Duodenal mucosa (tissue), 2 donors: ENCODE data around the gene CIRBP.

Experiments used
- H3K27ac ChIP-seq: one replicate; pipeline ENCODE4 v1.7.0; 2013; ENCODE audit warnings: low read depth, low read length
- H3K27me3 ChIP-seq, 2 donors: one replicate each; pipeline ENCODE4 v1.7.0; 2013; ENCODE audit warnings: low read length in 2 of 2, control low read depth in 1 of 2; ENCODE audit not compliant: insufficient read depth in 2 of 2, control insufficient read depth in 1 of 2
- H3K36me3 ChIP-seq, 2 donors: one replicate each; pipeline ENCODE4 v1.7.0; 2013; ENCODE audit warnings: low read length in 2 of 2, control low read depth in 1 of 2; ENCODE audit not compliant: insufficient read depth in 2 of 2, control insufficient read depth in 1 of 2
- H3K4me1 ChIP-seq, 2 donors: one replicate each; pipeline ENCODE4 v1.7.0; 2013; ENCODE audit warnings: low read length in 2 of 2, control low read depth in 1 of 2; ENCODE audit not compliant: insufficient read depth in 2 of 2, control insufficient read depth in 1 of 2
- H3K4me3 ChIP-seq, 2 donors: one replicate each; pipeline ENCODE4 v1.7.0; 2013; ENCODE audit warnings: low read length in 2 of 2, low read depth in 1 of 2
- H3K9ac ChIP-seq, 2 donors: one replicate each; pipeline ENCODE4 v1.7.0; 2013; ENCODE audit warnings: low read length in 2 of 2, low read depth in 1 of 2
- H3K9me3 ChIP-seq, 2 donors: one replicate each; pipeline ENCODE4 v1.7.0; 2013; ENCODE audit warnings: low read length in 2 of 2, control low read depth in 1 of 2; ENCODE audit not compliant: control insufficient read depth in 1 of 2

The CIRBP gene

GRCh38 chr19:1225440-1226226, 43.5 kb upstream of the CIRBP start:
- no peak overlapping the region for H3K4me3 ChIP-seq
- peaks cover 4 to 49% of the 10 kb centered on the region in 2 donors for H3K36me3 ChIP-seq
- H3K4me1 ChIP-seq: no peaks in the 10 kb centered on the region
- H3K27me3 ChIP-seq: no peaks in the 10 kb centered on the region
- no peak overlapping the region for H3K9ac ChIP-seq
- H3K9me3 ChIP-seq: no peaks in the 10 kb centered on the region
- H3K27ac ChIP-seq: no peak overlapping the region

- no peaks in the 10 kb centered on the region for H3K9me3 ChIP-seq
- H3K27ac ChIP-seq: no peak overlapping the region
- H3K4me1 ChIP-seq: no peaks in the 10 kb centered on the region
- H3K4me3 ChIP-seq: no peak overlapping the region
- no peaks in the 10 kb centered on the region for H3K27me3 ChIP-seq
- peaks cover 0 to 44% of the 10 kb centered on the region in 2 donors for H3K36me3 ChIP-seq
- H3K9ac ChIP-seq: no peak overlapping the region
These were observed 43.0 kb upstream of the CIRBP start for GRCh38 chr19:1226227-1226518.

GRCh38 chr19:1226522-1227303, 42.4 kb upstream of the CIRBP start:
- Histone ChIP-seq H3K27ac (no peak overlapping the region), H3K9me3 (no peaks in the 10 kb centered on the region), H3K36me3 (peaks cover 0 to 41% of the 10 kb centered on the region in 2 donors), H3K27me3 (peaks cover 0 to 2% of the 10 kb centered on the region in 2 donors), H3K4me3 (no peak overlapping the region), H3K9ac (no peak overlapping the region), H3K4me1 (no peaks in the 10 kb centered on the region)

GRCh38 chr19:1227304-1228054, 41.7 kb upstream of the CIRBP start:
- H3K27me3 ChIP-seq: peaks cover 0 to 3% of the 10 kb centered on the region in 2 donors
- H3K9me3 ChIP-seq: no peaks in the 10 kb centered on the region
- H3K4me3 ChIP-seq: no peak overlapping the region
- no peak overlapping the region for H3K9ac ChIP-seq
- peaks cover 0 to 34% of the 10 kb centered on the region in 2 donors for H3K36me3 ChIP-seq
- peaks cover 0 to under 1% of the 10 kb centered on the region in 2 donors for H3K4me1 ChIP-seq
- no peak overlapping the region for H3K27ac ChIP-seq

- peaks cover 0 to 25% of the 10 kb centered on the region in 2 donors for H3K36me3 ChIP-seq
- peaks cover 0 to 3% of the 10 kb centered on the region in 2 donors for H3K27me3 ChIP-seq
- peaks cover 0 to 9% of the 10 kb centered on the region in 2 donors for H3K4me1 ChIP-seq
- no peak overlapping the region for H3K4me3 ChIP-seq
- H3K27ac ChIP-seq: no peak overlapping the region
- no peaks in the 10 kb centered on the region for H3K9me3 ChIP-seq
- H3K9ac ChIP-seq: no peak overlapping the region
These were observed 40.8 kb upstream of the CIRBP start for GRCh38 chr19:1228161-1228957.

- Histone ChIP-seq H3K27me3 (peaks cover 2 to 10% of the 10 kb centered on the region in 2 donors), H3K4me3 (no peak overlapping the region), H3K9ac (no peak overlapping the region), H3K4me1 (peaks cover 0 to 11% of the 10 kb centered on the region in 2 donors), H3K9me3 (no peaks in the 10 kb centered on the region), H3K36me3 (peaks cover 0 to 21% of the 10 kb centered on the region in 2 donors), H3K27ac (no peak overlapping the region)
These were observed 39.8 kb upstream of the CIRBP start for GRCh38 chr19:1229056-1229923.

GRCh38 chr19:1229924-1230782, 39.0 kb upstream of the CIRBP start:
- Histone ChIP-seq H3K4me3 (no peak overlapping the region), H3K36me3 (peaks cover 0 to 14% of the 10 kb centered on the region in 2 donors), H3K27ac (no peak overlapping the region), H3K4me1 (peaks cover 0 to 18% of the 10 kb centered on the region in 2 donors), H3K27me3 (peaks cover 7 to 17% of the 10 kb centered on the region in 2 donors), H3K9me3 (no peaks in the 10 kb centered on the region), H3K9ac (no peak overlapping the region)

GRCh38 chr19:1230783-1231489, 38.2 kb upstream of the CIRBP start:
- Histone ChIP-seq H3K9ac (no peak overlapping the region), H3K27me3 (peaks cover 14 to 25% of the 10 kb centered on the region in 2 donors), H3K4me3 (no peak overlapping the region), H3K27ac (no peak overlapping the region), H3K36me3 (peaks cover 0 to 9% of the 10 kb centered on the region in 2 donors), H3K4me1 (peaks cover 0 to 18% of the 10 kb centered on the region in 2 donors), H3K9me3 (no peaks in the 10 kb centered on the region)
